NCI-H226 (cell line): ENCODE results near the gene APEH.

ENCODE experiments used
- DNase-seq: peaks from one replicate; pipeline ENCODE4 v3.0.0-alpha.2; 2015

Gene APEH

GRCh38 chr3:49652218-49652902, 21.8 kb upstream of the APEH start:
- DNase-seq, result no peak

GRCh38 chr3:49652903-49653415, 21.2 kb upstream of the APEH start:
- DNase-seq, result no peak

GRCh38 chr3:49653621-49654020, 20.5 kb upstream of the APEH start:
- no peak for DNase-seq

- no peak for DNase-seq
Measured at GRCh38 chr3:49654176-49654825, 19.9 kb upstream of the APEH start.

- no peak for DNase-seq
Measured at GRCh38 chr3:49654955-49655556, 19.1 kb upstream of the APEH start.

- no peak for DNase-seq
Measured at GRCh38 chr3:49655731-49656285, 18.3 kb upstream of the APEH start.

- no peak for DNase-seq
Measured at GRCh38 chr3:49656541-49657112, 17.5 kb upstream of the APEH start.

GRCh38 chr3:49657208-49657915, 16.8 kb upstream of the APEH start:
- no peak for DNase-seq

- no peak for DNase-seq
Measured at GRCh38 chr3:49658711-49659110, 15.4 kb upstream of the APEH start.

GRCh38 chr3:49659756-49660155, 14.4 kb upstream of the APEH start:
- no peak for DNase-seq

- DNase-seq, result no peak
Measured at GRCh38 chr3:49661281-49661680, 12.9 kb upstream of the APEH start.

- no peak for DNase-seq
Measured at GRCh38 chr3:49662021-49662420, 12.1 kb upstream of the APEH start.

- DNase-seq, result no peak
Measured at GRCh38 chr3:49662720-49663413, 11.3 kb upstream of the APEH start.

- DNase-seq, result no peak
Measured at GRCh38 chr3:49663831-49664230, 10.3 kb upstream of the APEH start.

- no peak for DNase-seq
Measured at GRCh38 chr3:49664300-49664699, 9.9 kb upstream of the APEH start.

- no peak for DNase-seq
Measured at GRCh38 chr3:49665822-49666519, 8.2 kb upstream of the APEH start.

- DNase-seq, result no peak
Measured at GRCh38 chr3:49666592-49666991, 7.6 kb upstream of the APEH start.

GRCh38 chr3:49667701-49668413, 6.3 kb upstream of the APEH start:
- no peak for DNase-seq

GRCh38 chr3:49668414-49668797, 5.7 kb upstream of the APEH start:
- DNase-seq, result no peak

- no peak for DNase-seq
Measured at GRCh38 chr3:49668861-49669260, 5.3 kb upstream of the APEH start.

- no peak for DNase-seq
Measured at GRCh38 chr3:49669352-49669751, 4.8 kb upstream of the APEH start.
